Measurements from ENCODE around the gene CHST11. TPM values are rescaled to one million over a fixed set of nuclear protein-coding genes. Genes with fewer than 3 reads are reported as not detected.

The CHST11 gene
- total and polyA plus RNA-seq, 8 donors: 11.1 to 56.9 (median 14.8) TPM

GRCh38 chr12:104699489-104700190 lies 242.9 kb downstream of the CHST11 start:
- no peaks in the 10 kb centered on the region for H3K27me3 ChIP-seq
- no peaks in the 10 kb centered on the region for H3K36me3 ChIP-seq
- intact Hi-C loops (cut with DNase I): no loop called here
- ATAC-seq (no peak), DNase-seq (no peak)
- no peak for TF ChIP-seq CTCF (IDR thresholded peaks at IDR 0.05)
- no peak overlapping the region for H3K4me3 ChIP-seq
- no peak overlapping the region for H3K27ac ChIP-seq
- no peaks in the 10 kb centered on the region for H3K9me3 ChIP-seq
- peaks cover 10 to 20% of the 10 kb centered on the region in 2 donors for H3K4me1 ChIP-seq

- Histone ChIP-seq H3K27me3 (no peaks in the 10 kb centered on the region), H3K27ac (no peak overlapping the region), H3K9me3 (no peaks in the 10 kb centered on the region), H3K4me3 (no peak overlapping the region), H3K36me3 (no peaks in the 10 kb centered on the region), H3K4me1 (peaks cover 8 to 13% of the 10 kb centered on the region in 2 donors)
- DNase-seq (no peak), ATAC-seq (no peak)
- TF ChIP-seq CTCF (IDR thresholded peaks at IDR 0.05): no peak
- intact Hi-C loops (cut with DNase I): no loop called here
Measured at GRCh38 chr12:104700324-104700723, 243.6 kb downstream of the CHST11 start.

GRCh38 chr12:104701301-104701700 lies 244.6 kb downstream of the CHST11 start:
- Histone ChIP-seq H3K27ac (no peak overlapping the region), H3K36me3 (no peaks in the 10 kb centered on the region), H3K4me1 (peaks cover 0 to 6% of the 10 kb centered on the region in 2 donors), H3K27me3 (no peaks in the 10 kb centered on the region), H3K9me3 (no peaks in the 10 kb centered on the region), H3K4me3 (no peak overlapping the region)
- DNase-seq (no peak), ATAC-seq (no peak)
- intact Hi-C loops (cut with DNase I): no loop called here
- no peak for TF ChIP-seq CTCF (IDR thresholded peaks at IDR 0.05)

- no peak for ATAC-seq
- no peak for DNase-seq
- Histone ChIP-seq H3K9me3 (no peaks in the 10 kb centered on the region), H3K4me3 (no peak overlapping the region), H3K27ac (no peak overlapping the region), H3K4me1 (peaks cover 0 to 6% of the 10 kb centered on the region in 2 donors), H3K27me3 (no peaks in the 10 kb centered on the region), H3K36me3 (no peaks in the 10 kb centered on the region)
- no peak for TF ChIP-seq CTCF (IDR thresholded peaks at IDR 0.05)
- intact Hi-C loops (cut with DNase I): no loop called here
Measured at GRCh38 chr12:104701756-104702155, 245.0 kb downstream of the CHST11 start.

- intact Hi-C loops (cut with DNase I): no loop called here
- no peak overlapping the region for H3K27ac ChIP-seq
- DNase-seq: peak in 2 of 4 donors; percentile 33 to 48
Measured at GRCh38 chr12:104702565-104703139, 245.9 kb downstream of the CHST11 start.

More at GRCh38 chr12:104702565-104703139, 245.9 kb downstream of the CHST11 start:
- Histone ChIP-seq H3K4me3 (no peak overlapping the region), H3K36me3 (no peaks in the 10 kb centered on the region), H3K9me3 (no peaks in the 10 kb centered on the region), H3K4me1 (peaks cover 0 to 6% of the 10 kb centered on the region in 2 donors), H3K27me3 (no peaks in the 10 kb centered on the region)
- peak; percentile 44 for ATAC-seq
- no peak for TF ChIP-seq CTCF (IDR thresholded peaks at IDR 0.05)

Measured in left lung (tissue), 10 donors.